Activated gamma-delta T cell treated with anti-CD3 and anti-CD28 coated beads, Interleukin-2, amount 50 U/mL, for 16 hours (primary cell): Measurements from ENCODE around the gene CDNF.
"Not testable (repeated sequence)": the region's sequence is repeated elsewhere in the genome, so short reads cannot be mapped to it uniquely, and the experiment has no call there.

Experiments
- DNase-seq: peaks from one replicate; pipeline ENCODE4 v3.0.0-alpha.2; 2020; ENCODE audit warnings: low read depth

The CDNF gene

GRCh38 chr10:14837757-14838581 is at the start of gene CDNF, which contains the start of the genes HSPA14 and MSANTD7:
Gene CDNF, minus strand, starts transcription at chr10:14838037. Its CDS starts 91 bp downstream, at chr10:14837946.
Gene HSPA14, plus strand, starts transcription at chr10:14838306. Its CDS starts 97 bp downstream, at chr10:14838403.
Gene MSANTD7, plus strand, starts transcription at chr10:14838306. Its CDS starts 3,979 bp downstream, at chr10:14842285.
- DNase-seq: peak; percentile 99

- no peak for DNase-seq
Observed at GRCh38 chr10:14884082-14884481, 46.2 kb upstream of the CDNF start.

- no peak for DNase-seq
Observed at GRCh38 chr10:14880229-14880628, 42.4 kb upstream of the CDNF start.

GRCh38 chr10:14879928-14880193 is 42.0 kb upstream of the CDNF start:
- DNase-seq: no peak

GRCh38 chr10:14879124-14879927 is 41.5 kb upstream of the CDNF start:
- DNase-seq: peak; percentile 10

- DNase-seq: peak; percentile 88
Observed at GRCh38 chr10:14878266-14879123, 40.7 kb upstream of the CDNF start, which contains the start of gene SUV39H2. Gene SUV39H2, plus strand, starts transcription at chr10:14878866. Its CDS starts 23 bp downstream, at chr10:14878889.

GRCh38 chr10:14876764-14877163 is 38.9 kb upstream of the CDNF start:
- no peak for DNase-seq

- DNase-seq: no peak
Observed at GRCh38 chr10:14875941-14876340, 38.1 kb upstream of the CDNF start.

- DNase-seq: no peak
Observed at GRCh38 chr10:14873090-14873760, 35.4 kb upstream of the CDNF start.

- DNase-seq: not testable (repeated sequence)
Observed at GRCh38 chr10:14864871-14865270, 27.0 kb upstream of the CDNF start.

- DNase-seq: not testable (repeated sequence)
Observed at GRCh38 chr10:14864466-14864865, 26.6 kb upstream of the CDNF start.

- DNase-seq: no peak
Observed at GRCh38 chr10:14860791-14861190, 23.0 kb upstream of the CDNF start.

- no peak for DNase-seq
Observed at GRCh38 chr10:14859775-14860174, 21.9 kb upstream of the CDNF start.

- no peak for DNase-seq
Observed at GRCh38 chr10:14859043-14859442, 21.2 kb upstream of the CDNF start.

- no peak for DNase-seq
Observed at GRCh38 chr10:14858338-14858960, 20.6 kb upstream of the CDNF start.

- no peak for DNase-seq
Observed at GRCh38 chr10:14855453-14855852, 17.6 kb upstream of the CDNF start.

- DNase-seq: no peak
Observed at GRCh38 chr10:14852236-14852635, 14.4 kb upstream of the CDNF start.

- no peak for DNase-seq
Observed at GRCh38 chr10:14844948-14845347, 7.1 kb upstream of the CDNF start.

GRCh38 chr10:14843327-14843988 is 5.6 kb upstream of the CDNF start:
- no peak for DNase-seq

- no peak for DNase-seq
Observed at GRCh38 chr10:14840178-14840577, 2.3 kb upstream of the CDNF start.

- no peak for DNase-seq
Observed at GRCh38 chr10:14839305-14839695, 1.5 kb upstream of the CDNF start.
